ENCODE results near the gene ARX. TPM values are rescaled to one million over a fixed set of nuclear protein-coding genes. Genes with fewer than 3 reads are reported as not detected.

ARX gene
- total RNA-seq: 14.4 TPM

DNA sequence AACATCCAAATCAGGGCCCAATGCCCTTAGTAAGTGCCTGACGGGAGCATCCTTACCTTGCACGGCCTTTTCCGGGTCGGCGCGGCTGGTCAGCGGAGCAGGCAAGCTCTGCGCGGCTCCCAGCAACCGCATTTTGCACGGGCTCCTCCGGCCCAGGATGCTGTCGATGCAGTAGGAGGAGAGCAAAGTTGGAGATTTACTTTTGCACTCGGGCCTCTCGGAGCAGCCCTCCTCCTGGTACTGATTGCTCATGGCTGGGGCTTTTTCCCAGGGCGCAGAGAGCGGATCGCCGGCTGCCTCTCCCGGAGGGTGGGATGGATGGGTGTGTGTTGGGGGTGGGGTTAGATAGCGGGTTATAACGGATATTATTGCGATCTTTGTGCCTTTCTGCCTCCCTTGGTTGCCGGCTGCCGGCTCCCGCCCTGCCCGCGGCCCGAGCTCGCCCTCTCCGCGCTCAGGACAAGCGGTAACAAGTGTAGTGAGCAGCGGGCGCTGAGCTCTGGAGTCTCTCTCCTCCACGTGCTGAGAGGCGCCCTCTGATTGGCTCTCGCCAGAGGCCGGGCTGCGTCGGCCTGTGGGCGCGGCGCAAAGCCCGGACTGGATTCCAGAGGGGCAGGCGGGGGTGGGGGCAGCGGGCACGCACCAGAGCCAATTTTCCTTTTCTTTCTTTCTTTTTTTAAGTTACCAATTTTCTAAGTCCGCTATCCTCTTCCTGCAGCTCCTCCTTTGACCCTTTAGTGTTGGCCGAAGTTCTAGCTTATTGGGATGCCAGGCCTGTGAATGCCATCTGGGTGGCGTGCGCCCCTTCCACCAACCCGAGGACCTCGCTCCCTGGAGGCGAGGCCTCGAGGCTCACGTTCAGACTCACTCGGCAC is at the start of gene ARX:
TSS of gene ARX (minus strand) at position 480 of the 875 bp plus-strand sequence. CDS start at position 252, 228 bp downstream.

Small RNA genes lying within 50 kb of the gene (small RNA-seq; reads per million reads assigned to genes)
- not detected for gene RN7SL91P (ENCODE audit: low replicate concordance)
